Spleen (tissue), 7 donors: ENCODE results near the gene TMEM144.

ENCODE experiments used
- POLR2A ChIP-seq, 3 donors: fragments of 450-650 bp; IDR thresholded peaks; one replicate each; pipeline ENCODE4 v1.5.1; 2017; ENCODE audit warnings: antibody characterized with exemption in 3 of 3, mild to moderate bottlenecking in 1 of 3
- POLR2AphosphoS5 ChIP-seq, 3 donors: sonication (generic); formaldehyde crosslinking; IDR thresholded peaks; one replicate each; pipeline ENCODE4 v1.5.1; 2017; ENCODE audit warnings: antibody characterized with exemption in 3 of 3
- TF ChIP-seq, protein P1 (sequence below), 11 experiments: fragments of 200-600 bp in 7 of 11; fragments of 450-650 bp in 4 of 11; sonication (generic) in 4 of 11; IDR thresholded peaks in 8 of 11; conservative IDR thresholded peaks in 3 of 11; 1 replicate in 7 of 11; 2 replicates in 4 of 11; pipeline versions ENCODE4 v1.4.0 to v1.8.0; 2016 to 2021; ENCODE audit warnings: antibody characterized with exemption in 11 of 11, inconsistent platforms in 4 of 11, mild to moderate bottlenecking in 1 of 11
- donor health status: DM: no; HTN: no; CAD: no; lungs with moderate emphysema.
- donor health status: DM: no; HTN: no; CAD: no.
- donor health status: DM: no; HTN: no; CAD: no.

DNA sequence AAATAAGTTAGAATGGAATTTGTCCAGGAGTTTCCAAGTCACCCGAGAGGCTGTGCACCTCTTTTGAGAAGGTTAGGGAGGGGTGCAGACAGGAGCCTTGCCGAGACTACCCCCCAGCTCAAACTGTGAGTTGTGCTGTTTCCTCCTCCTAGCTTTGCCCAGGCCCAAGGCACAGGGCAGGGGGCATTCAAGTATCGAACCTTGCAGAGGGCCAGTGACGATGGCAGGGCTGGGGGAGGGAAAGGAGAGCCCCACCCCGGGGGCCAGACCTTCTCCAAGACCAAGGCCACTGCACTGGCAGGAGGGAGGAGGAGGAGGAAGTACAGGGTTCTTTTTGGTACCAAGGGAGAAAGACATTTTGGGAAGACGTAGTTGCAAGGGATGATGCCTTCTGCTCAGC lies 80.6 kb downstream of the TMEM144 start:
- TF ChIP-seq, protein P1, sequence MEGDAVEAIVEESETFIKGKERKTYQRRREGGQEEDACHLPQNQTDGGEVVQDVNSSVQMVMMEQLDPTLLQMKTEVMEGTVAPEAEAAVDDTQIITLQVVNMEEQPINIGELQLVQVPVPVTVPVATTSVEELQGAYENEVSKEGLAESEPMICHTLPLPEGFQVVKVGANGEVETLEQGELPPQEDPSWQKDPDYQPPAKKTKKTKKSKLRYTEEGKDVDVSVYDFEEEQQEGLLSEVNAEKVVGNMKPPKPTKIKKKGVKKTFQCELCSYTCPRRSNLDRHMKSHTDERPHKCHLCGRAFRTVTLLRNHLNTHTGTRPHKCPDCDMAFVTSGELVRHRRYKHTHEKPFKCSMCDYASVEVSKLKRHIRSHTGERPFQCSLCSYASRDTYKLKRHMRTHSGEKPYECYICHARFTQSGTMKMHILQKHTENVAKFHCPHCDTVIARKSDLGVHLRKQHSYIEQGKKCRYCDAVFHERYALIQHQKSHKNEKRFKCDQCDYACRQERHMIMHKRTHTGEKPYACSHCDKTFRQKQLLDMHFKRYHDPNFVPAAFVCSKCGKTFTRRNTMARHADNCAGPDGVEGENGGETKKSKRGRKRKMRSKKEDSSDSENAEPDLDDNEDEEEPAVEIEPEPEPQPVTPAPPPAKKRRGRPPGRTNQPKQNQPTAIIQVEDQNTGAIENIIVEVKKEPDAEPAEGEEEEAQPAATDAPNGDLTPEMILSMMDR (IDR thresholded peaks at IDR 0.05 in 8 of 11, conservative IDR thresholded peaks at IDR 0.05 in 3 of 11), result no peak
- TF ChIP-seq POLR2AphosphoS5 (IDR thresholded peaks at IDR 0.05) (no peak), POLR2A (IDR thresholded peaks at IDR 0.05) (no peak)
